ENCODE results near the gene USP22. TPM values are rescaled to one million over a fixed set of nuclear protein-coding genes. Genes with fewer than 3 reads are reported as not detected.
"Not testable (repeated sequence)": the region's sequence is repeated elsewhere in the genome, so short reads cannot be mapped to it uniquely, and the experiment has no call there.

USP22 gene
- total RNA-seq, result 342 TPM

DNA sequence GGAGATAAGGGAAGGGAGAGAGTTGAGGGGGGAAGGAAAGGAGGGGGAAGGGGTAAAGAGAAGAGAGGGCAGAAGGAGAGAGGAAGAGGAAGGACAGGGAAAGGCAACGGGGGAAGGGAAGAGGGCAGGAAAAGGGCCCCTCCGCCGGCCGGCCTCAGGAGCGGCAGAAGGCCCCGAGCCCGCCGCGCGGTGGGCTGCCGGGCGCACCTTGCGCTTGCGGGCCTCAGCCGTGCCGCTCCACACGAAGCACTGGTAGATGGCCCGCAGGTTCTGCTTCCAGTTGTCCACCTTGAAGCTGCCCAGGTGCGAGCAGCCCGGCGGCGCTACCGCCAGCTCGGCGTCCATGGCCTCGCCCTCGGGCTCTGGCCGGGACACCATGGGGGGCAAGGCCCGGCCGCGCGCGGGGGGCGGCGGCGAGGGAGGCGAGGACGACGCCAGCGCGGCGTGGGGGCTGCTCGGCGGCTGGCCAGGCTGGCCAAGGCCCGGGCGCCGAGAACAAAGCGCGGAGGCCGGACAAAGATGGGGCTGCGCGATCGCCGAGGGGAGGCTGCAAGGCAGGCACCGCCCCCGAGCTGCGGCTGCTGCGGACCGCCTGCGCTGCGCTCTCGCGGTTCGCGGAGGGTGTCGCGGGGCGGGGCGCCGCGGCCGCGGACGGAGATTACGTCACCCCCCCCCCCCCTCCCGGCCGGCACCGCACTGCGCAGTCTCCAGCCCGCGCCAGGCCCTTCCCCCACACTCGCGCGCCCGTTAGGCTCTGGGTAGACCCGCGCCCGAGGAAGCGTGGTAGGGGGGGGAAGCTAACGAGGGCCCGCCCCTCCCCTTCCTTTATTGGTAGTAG is at the start of gene USP22:
USP22 (minus strand) TSS at position 554 of the 838 bp plus-strand sequence; CDS start at position 378, 176 bp downstream.
- DNase-seq, result no peak

DNA sequence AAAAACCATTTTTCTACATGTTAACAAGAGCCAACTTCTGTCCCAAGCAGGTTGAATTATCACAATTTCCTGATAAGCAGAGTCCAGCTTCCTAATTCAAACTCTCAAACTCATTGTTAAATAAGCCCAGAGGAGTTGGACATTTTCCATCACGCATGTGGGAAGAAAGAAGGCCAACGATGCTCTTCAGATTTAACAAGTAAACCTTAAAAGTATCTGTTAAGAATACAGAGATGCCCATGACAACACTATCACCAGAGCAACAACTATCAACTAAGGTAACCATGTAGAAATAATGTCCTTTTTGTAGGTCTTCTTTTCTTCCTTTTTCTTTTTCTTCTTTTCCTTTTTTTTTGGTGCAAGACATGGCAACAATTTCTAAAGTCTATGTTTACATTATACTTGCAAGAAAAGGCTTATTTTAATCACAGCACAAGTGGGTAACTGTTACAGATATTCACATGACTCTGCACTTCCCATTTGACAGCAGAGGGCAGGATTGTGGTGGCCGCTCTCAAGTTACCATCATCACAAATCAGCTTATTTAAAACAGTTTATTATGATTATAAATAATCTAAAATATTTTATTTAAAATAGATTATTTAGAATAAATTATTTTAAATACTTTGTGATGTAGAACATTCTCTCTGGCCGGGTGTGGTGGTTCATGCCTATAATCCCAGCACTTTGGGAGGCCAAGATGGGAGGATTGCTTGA is 48.2 kb upstream of the USP22 start:
- no peak for DNase-seq

DNA sequence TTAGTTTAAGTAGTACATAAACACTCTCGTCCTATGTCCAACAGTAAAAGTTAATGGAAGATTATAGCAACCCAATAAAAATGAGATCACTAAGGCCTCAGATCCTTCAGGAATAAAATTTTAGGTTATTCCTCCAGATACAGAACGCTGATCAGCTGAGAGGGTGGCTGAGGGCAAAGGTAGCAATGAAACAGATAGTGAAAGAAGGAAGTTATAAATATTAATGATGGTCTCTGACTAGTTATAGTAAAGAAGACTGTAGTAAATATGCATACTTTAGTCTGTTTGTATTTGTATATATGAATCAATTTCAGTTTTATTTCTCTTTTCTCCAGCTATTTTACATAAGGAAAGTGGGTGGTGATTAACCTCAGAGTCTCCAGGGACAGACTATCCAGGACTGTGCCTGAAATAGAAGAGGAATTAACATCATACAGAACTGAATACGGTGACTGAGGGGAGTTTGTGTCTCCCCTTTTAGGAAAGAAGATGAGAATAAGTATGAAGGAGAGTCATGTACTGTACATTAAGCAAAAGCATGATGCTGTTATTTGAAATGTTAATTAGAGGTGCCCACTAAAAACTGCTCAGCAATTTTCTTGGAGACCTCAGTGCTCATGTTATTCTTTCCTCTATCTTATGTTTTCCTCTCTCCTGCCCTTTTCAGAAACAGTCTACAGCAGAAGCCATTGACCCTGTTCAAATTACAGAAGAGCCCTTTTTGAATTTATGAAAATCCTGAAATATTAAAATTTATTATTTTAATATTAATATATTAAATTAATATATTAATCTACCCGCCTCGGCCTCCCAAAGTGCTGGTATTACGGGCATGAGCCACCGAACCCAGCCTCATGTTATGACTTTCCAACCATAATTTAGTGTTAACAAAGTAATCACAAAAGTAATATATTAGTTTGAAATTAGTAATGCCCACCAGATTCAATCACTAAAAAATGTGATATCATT is 47.4 kb upstream of the USP22 start:
- DNase-seq, result no peak

- no peak for DNase-seq
These were observed 46.3 kb upstream of the USP22 start for GRCh38 chr17:21089145-21089544.

DNA sequence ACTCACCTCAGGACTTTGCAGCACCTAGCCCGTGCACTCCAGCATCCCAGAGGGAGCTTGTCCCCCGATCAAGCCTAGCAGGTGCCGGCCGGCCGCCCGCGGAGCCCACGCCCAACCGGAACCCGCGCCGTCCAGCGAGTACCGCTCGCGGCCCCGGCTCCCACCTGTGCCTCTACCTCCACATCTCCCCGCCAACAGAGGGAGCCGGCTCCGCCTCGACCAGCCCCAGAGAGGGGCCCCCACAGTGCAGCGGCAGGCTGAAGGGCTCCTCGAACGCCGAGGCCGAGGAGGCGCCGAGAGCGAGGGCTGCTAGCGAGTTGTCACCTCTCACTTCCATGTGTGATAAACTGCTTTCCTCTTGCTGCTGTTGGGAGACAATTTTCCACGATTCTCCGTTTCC is 42.9 kb upstream of the USP22 start:
- no peak for DNase-seq

DNA sequence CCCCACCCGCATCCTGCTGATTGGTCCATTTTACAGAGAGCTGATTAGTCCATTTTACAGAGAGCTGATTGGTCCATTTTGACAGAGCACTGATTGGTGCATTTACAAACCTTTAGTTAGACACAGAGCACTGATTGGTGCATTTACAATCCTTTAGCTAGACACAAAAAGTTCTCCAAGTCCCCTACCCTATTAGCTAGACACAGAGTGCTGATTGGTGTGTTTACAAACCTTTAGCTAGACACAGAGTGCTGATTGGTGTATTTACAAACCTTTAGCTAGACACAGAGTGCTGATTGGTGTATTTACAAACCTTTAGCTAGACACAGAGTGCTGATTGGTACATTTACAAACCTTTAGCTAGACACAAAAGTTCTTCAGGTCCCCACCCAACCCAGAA is 42.5 kb upstream of the USP22 start:
- not testable (repeated sequence) for DNase-seq

DNA sequence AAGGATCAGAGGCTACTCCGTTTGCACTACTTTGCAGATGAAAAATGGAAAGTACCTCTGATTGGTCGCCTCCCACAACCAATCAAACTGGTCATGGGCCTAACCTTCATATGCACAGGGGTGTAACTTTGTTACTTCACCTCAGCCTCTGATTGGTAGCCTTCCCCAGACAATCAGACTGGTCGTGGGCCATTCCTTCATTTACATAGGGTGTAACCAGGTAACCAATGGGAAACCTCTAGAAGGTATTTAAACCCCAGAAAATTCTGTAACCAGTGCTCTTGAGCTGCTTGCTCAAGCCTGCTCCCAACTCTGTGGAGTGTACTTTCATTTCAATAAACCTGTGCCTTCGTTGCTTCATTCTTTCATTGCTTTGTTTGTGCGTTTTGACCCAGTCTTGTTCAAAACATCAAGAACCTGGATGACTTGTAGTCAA is 39.2 kb upstream of the USP22 start:
- DNase-seq, result no peak

- DNase-seq, result no peak
These were observed 36.4 kb upstream of the USP22 start for GRCh38 chr17:21079196-21079595.

- no peak for DNase-seq
These were observed 35.4 kb upstream of the USP22 start for GRCh38 chr17:21078016-21078780.

DNA sequence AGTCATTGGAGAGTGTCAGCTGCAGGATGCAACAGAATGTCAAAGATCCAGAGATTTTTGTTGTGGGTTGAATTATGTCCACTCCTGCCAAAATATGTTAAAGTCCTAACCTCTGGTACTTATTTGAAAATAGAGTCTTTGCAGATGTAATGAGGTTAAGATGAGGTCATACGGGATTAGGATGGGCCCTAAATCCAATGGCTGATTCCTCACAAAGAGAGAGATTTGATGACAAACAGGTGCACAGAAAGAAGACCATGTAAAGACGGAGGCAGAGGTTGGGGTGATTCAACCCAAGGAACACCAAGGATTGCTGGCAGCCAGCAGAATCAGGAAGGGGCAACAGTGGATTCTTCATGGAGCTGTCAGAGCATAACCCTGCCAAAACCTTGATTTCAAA is 34.5 kb upstream of the USP22 start:
- no peak for DNase-seq

GRCh38 chr17:21076242-21076641 is 33.4 kb upstream of the USP22 start:
- DNase-seq, result no peak

DNA sequence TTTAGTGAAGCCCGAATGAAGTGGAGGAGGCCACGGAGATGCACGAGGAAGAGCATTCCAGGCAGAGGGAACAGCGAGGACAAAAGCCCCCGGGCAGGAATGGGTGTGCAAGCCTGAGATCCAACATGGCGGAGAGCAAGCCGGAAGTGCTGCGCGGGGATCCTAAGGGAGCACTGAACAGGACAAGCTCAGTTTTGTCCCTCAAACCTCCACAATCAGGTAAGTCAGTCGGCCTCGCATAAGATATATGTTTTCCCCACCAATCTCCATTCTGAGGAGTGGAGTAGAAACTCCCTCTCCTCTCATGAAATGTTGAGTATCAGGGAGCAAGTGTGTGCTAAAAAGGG is 32.9 kb upstream of the USP22 start:
- DNase-seq, result no peak

GRCh38 chr17:21072745-21073197 is 30.0 kb upstream of the USP22 start:
- DNase-seq, result peak; percentile 40

DNA sequence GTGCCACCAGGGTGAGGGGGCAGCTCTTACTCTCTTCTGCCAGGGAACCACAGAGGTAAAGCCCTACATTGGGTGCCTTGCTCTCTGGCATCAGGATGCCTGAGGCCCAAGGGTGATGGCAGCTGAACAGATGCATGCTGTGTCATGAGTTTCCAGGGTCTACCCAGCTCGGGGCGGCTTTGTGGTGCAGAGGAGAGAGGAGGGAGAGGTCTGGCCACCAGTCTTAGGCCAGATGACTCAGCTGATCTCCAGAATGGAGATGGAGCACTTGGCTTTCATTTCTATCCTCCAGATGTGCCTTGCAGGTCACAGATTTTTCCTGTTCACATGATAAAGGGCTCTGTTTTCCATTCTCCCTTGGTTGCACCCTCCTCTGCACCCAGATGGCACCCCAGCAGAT is 23.6 kb upstream of the USP22 start:
- DNase-seq, result no peak

GRCh38 chr17:21061971-21062526 is 19.2 kb upstream of the USP22 start:
- no peak for DNase-seq

GRCh38 chr17:21061158-21061835 is 18.5 kb upstream of the USP22 start:
- no peak for DNase-seq

DNA sequence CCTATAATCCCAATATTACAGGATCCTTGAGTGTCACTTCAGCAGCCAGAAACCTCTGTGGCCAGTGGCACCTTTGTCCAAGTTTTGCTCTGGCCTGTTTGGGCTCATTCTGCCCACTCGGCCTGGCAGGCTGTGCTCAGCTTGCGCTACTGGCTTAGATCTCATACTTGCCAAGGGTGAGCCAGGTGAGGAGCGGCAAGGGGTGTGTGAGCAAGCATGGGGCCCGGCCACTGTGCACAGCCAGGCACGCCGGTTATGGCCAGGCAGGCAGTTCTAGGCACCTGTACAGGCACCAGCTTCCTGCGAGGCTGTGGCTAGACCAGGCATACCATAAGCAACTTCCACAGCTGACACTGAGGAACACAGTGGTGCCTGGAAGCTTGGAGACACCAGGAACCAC is 16.9 kb upstream of the USP22 start:
- DNase-seq, result no peak

DNA sequence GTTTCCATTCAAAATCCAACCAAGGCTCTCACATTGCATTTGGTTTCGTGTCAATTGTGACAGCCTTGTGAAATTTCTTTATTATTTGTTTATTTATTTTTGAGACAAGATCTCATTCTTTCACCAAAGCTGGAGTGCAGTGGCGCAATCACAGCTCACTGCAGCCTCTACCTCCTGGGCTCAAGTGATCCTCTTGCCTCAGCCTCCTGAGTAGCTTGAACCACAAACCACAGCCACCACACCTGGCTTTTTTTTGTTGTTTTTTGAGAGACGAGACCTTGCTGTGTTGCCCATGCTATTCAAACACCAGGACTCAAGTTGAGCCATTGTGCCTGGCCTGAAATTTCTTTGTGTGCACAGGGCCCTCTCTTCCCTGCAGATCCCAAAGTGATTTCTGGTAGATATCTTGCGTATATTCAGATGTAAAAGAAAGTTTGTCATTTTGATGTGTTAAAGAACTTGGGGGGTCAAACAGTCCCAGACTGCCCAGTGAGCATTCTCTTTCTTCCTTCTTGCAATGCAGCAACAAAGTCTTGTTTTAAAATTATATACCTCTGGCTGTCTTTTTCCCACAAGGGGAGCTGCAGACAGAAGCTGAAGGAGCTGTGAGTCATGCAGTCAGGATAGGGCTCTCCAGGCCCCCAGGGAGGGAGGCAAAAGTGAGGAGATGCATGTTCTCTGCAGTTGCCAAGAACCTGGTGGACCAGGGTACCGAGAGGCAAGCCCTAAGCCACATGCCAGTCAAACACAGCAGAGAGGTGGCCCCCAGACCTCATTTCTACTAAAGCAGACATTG is 15.5 kb upstream of the USP22 start:
- DNase-seq, result no peak

DNA sequence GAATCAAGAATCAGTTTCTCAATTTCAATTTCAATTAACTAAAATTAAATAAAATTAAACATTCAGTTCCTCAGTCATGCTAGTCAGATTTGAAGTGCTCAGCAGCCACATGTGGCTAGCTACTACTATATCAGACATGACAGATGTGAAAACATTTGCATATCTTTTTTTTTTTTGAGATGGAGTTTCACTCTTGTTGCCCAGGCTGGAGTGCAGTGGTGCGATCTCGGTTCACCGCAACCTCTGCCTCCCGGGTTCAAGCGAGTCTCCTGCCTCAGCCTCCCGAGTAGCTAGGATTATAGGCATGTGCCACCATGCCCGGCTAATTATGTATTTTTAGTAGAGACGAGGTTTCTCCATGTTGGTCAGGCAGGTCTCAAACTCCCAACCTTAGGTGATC is 10.2 kb upstream of the USP22 start:
- DNase-seq, result not testable (repeated sequence)

GRCh38 chr17:21049457-21049856 is 6.6 kb upstream of the USP22 start:
- DNase-seq, result no peak

Measured in occipital lobe (tissue), 2 donors.